NCI-H82 treated with DMSO at 0.1 percent for 48 hours (cell line): ENCODE results near the gene CBS.
"Not testable (repeated sequence)": the region's sequence is repeated elsewhere in the genome, so short reads cannot be mapped to it uniquely, and the experiment has no call there.

ENCODE experiments used
- DNase-seq: peaks from one replicate; lab custom pipeline; 2025; ENCODE audit not compliant: unreplicated experiment; lab: John Stamatoyannopoulos, UW

Gene CBS

GRCh38 chr21:43025636-43026180, 49.9 kb downstream of the CBS start:
- no peak for DNase-seq

DNA sequence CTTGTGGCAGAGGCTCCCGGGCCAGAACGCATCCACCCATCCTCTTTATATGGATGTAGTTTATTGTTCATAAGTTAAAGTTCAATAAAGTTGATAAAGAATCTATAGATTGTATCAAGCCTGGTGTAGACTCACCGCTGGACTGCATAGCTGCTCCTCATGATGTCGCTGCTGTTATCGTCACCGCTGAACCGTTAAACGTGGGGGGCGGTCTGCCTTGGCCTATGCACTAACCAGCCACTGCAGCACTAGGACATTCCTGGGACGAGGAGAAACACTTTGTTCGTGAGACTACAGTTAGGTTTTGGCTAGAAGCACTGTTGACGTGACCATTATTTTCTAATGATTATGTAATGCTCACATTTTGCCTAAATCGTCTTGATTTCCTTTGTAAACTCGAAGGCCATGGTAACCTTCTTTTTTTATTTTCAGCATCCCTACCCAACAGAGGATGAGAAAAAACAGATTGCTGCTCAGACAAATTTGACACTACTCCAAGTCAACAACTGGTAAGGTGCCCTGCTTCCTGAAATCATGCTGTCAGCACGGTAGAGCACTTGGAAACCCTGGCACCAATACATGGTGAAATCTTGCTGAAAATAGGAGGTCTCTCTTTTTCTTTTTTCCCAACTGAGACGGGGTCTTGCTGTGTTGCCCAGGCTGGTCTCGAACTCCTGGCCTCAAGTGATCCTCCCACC, 51.0 kb downstream of the CBS start:
- DNase-seq, result no peak

DNA sequence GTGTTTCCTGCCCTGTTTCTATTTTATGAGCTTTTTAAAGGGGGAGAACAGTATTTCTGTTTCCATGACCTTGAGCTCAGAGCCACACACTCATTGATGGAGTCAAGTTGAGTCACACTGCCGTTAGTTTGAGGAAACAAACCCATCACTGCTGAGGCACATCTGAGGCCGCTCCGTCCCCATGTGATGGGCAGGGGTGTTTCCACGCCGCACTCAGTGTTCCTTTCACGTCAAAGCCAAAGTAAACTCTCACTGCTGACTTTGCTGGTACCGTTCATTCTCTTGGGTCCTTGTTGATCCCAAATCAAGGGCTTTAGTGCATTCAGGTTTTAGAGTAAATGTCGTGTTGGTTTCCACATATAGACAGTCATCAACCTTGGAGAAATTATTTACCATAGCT, 52.5 kb downstream of the CBS start:
- no peak for DNase-seq

- no peak for DNase-seq
Observed at GRCh38 chr21:43021756-43022600, 53.7 kb downstream of the CBS start.

DNA sequence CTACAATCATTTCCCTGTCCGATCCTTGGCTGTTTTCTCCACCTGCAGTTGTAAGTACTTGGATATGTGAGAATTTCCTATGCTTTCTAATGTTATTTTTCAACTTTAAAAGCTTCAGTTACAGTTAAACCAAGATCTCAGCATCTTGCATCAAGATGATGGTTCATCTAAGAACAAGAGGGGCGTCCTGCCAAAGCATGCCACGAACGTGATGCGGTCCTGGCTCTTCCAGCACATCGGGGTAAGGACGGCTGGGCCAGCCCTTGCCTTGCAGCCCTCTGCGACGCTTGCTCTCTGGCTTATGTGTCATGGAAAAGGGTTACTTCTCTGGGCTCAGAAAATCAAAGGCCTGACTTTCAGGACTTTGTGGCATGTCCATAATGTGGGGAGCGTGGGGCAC, 54.4 kb downstream of the CBS start:
- DNase-seq, result no peak

DNA sequence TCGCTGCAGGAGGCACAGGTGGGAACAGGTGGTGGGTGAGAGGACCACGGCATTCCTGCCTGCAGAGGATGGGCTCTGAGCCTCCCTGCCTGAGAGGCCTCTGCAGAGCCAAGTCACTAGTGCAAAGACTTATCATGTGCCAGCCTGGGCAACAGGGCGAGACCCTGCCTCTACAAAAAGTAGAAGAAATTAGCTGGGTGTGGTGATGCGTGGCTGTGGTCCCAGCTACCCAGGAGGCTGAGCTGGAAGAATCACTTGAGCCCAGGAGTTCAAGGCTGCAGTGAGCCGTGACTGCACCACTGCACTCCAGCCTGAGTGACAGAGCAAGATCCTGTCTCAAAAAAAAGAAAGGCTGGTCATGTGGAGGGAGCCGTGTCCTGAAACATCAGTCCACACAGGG, 54.9 kb downstream of the CBS start:
- no peak for DNase-seq

- no peak for DNase-seq
Observed at GRCh38 chr21:43020177-43020576, 55.5 kb downstream of the CBS start.

DNA sequence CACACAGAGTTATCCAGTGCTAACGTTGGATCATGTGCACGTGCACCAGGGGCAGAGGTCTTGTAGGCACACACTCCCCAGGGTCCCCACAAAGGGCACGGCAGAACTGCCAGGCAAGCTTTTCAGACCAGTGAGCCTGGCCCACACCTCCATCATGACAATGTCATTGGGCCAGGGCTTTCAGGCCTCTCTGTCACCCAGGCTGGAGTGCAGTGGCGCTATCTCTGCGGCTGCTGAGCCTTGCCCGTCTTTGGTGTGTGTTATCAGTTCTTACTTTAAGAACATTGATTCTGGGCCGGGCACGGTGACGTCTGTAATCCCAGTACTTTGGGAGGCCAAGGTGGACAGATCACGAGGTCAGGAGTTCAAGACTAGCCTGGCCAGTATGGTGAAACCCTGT, 57.1 kb downstream of the CBS start:
- no peak for DNase-seq

DNA sequence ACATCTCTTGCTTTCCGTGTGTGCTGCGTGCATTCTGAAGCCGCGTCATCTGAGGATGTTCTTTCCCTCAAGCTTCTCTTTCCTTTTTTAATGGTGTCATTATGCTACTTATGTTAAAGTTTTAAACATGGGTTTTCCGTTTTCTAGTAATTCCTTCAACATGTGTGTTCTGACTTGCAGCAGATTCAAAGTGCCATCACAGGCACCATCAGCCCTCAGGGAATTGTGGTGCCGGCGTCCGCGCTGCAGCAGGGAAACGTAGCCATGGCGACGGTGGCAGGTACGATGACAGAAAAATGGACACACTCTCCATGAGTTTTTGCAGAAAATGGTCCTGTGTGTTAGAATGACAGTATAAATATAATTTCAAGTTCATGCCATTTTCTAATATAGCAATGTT, 58.9 kb downstream of the CBS start:
- DNase-seq, result no peak

GRCh38 chr21:43015906-43016540, 59.6 kb downstream of the CBS start:
- DNase-seq, result no peak

GRCh38 chr21:43012596-43012995, 63.0 kb downstream of the CBS start:
- DNase-seq, result no peak

DNA sequence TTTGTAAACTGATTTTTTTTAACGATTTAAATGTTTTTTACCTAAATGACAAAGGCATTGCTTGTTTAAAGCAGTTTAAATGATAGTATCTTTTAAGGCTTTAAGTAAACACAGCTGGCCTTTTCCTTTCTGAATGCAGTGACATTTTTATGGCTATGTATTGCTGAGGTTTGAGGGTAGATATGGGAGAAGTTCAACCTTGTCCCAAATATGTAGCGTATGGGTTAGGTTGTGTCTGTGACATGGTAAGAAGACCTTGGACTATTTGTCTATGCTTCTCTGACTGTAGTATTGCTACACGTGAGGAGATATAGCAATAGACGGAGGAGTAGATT, 68.8 kb downstream of the CBS start:
- DNase-seq, result no peak

DNA sequence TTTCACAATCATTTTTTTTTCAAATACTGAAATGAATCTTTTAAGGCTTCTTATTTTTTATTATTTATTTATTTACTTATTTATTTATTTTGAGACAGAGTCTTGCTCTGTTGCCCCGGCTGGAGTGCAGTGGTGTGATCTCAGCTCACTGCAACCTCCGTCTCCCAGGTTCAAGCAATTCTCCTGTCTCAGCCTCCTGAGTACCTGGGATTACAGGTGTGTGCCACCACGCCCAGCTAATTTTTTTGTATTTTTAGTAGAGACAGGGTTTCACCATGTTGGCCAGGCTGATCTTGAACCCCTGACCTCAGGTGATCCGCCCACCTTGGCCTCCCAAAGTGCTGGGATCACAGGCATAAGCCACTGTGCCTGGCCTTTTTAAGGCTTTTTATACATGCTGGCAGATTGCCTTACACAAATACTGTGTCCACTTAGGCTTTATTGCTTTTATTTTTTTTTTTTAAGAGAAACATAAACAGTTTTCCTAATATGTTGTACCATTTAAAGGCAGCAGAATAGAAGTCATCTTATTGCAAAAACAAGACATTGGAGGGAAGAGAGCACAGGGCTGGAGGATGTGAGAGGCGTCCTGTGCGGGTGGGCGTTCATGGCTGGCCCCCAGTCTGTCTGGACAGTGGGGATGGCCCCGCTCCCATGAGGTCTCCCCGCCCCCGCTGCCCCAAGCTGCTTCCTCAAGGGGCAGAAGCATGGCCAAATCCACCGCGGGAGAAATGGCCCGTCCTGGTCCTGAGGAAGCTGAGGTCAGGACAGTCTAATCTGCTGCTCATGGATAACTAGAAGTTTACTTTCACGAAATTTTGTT, 69.4 kb downstream of the CBS start:
- DNase-seq, result not testable (repeated sequence)

DNA sequence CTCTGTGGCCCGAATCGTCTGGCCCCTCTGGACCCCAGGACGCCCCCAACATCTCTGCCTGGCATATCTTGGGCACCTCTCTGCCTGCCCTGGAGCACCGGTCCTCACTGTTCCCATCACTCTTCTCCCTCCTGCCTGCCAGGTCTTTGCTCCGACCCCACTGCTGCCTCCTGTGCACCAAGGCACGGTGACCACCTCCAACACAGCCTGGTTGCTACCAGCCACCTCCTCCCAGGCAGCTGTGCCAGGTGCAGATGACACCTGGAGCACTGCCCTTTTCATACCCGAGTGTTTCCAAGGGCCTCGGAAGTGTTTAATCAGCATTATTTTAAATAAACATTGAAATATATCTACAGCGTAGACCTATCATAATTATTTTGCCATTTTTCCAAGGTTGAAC, 70.0 kb downstream of the CBS start:
- DNase-seq, result no peak

- DNase-seq, result no peak
Observed at GRCh38 chr21:43004926-43005325, 70.7 kb downstream of the CBS start.
